ENCODE measurements around the gene MYO16. TPM values are rescaled to one million over a fixed set of nuclear protein-coding genes. Genes with fewer than 3 reads are reported as not detected.

The MYO16 gene
- polyA plus RNA-seq, 1 donor from 2014 or later, result 2.5 TPM

GRCh38 chr13:109244566-109244965 is 615.2 kb downstream of the MYO16 start:
- Histone ChIP-seq H3K4me3 (ENCODE audit: low read length) (no peak overlapping the region), H3K4me2 (ENCODE audit: low read length) (no peak overlapping the region), H3K36me3 (ENCODE audit: insufficient read depth, low read length) (no peaks in the 10 kb centered on the region), H3K9me3 (ENCODE audit: low read length) (no peaks in the 10 kb centered on the region), H3K27ac (ENCODE audit: low read length) (peak overlapping the region; percentile 48), H3K79me2 (replicated peaks; ENCODE audit: insufficient read depth, low read length) (no peaks in the 10 kb centered on the region), H3F3A (ENCODE audit: insufficient read depth, low read length, poor library complexity, severe bottlenecking) (no peaks in the 10 kb centered on the region), H2AFZ (ENCODE audit: low read depth, low read length) (no peak overlapping the region), H3K9me2 (ENCODE audit: insufficient read depth, low read length) (no peaks in the 10 kb centered on the region), H4K20me1 (ENCODE audit: insufficient read depth) (no peaks in the 10 kb centered on the region), H3K9ac (ENCODE audit: low read length) (no peak overlapping the region), H3K27me3 (ENCODE audit: insufficient read depth, low read depth, low read length) (no peaks in the 10 kb centered on the region)
- no peak for TF ChIP-seq SMC3 (conservative IDR thresholded peaks at IDR 0.05; ENCODE audit: poor library complexity)
- peak; percentile 32 for TF ChIP-seq REST (IDR thresholded peaks at IDR 0.05; ENCODE audit: borderline replicate concordance)
- no peak for TF ChIP-seq POLR2AphosphoS5 (IDR thresholded peaks at IDR 0.05)
- no peak for TF ChIP-seq EZH2 (IDR thresholded peaks at IDR 0.05; ENCODE audit: borderline replicate concordance, insufficient read depth, low read length, poor library complexity, severe bottlenecking)
- TF ChIP-seq RAD21 (conservative IDR thresholded peaks at IDR 0.05), result no peak
- no peak for TF ChIP-seq CTCF (IDR thresholded peaks at IDR 0.05; ENCODE audit: poor library complexity, severe bottlenecking)

- H3K27ac ChIP-seq (ENCODE audit: low read length), result no peak overlapping the region
- no peak overlapping the region for H3K4me2 ChIP-seq (ENCODE audit: low read length)
- H3K27me3 ChIP-seq (ENCODE audit: insufficient read depth, low read depth, low read length), result no peaks in the 10 kb centered on the region
- no peaks in the 10 kb centered on the region for H3K36me3 ChIP-seq (ENCODE audit: insufficient read depth, low read length)
- no peaks in the 10 kb centered on the region for H3K9me3 ChIP-seq (ENCODE audit: low read length)
- no peak overlapping the region for H3K4me3 ChIP-seq (ENCODE audit: low read length)
- no peak overlapping the region for H2AFZ ChIP-seq (ENCODE audit: low read depth, low read length)
- H3K9ac ChIP-seq (ENCODE audit: low read length), result no peak overlapping the region
- no peaks in the 10 kb centered on the region for H3K9me2 ChIP-seq (ENCODE audit: insufficient read depth, low read length)
- TF ChIP-seq EP300 (conservative IDR thresholded peaks at IDR 0.05; ENCODE audit: poor library complexity, severe bottlenecking) (no peak), POLR2AphosphoS5 (IDR thresholded peaks at IDR 0.05) (no peak), CTCF (IDR thresholded peaks at IDR 0.05; ENCODE audit: poor library complexity, severe bottlenecking) (no peak), SMC3 (conservative IDR thresholded peaks at IDR 0.05; ENCODE audit: poor library complexity) (no peak), EZH2 (IDR thresholded peaks at IDR 0.05; ENCODE audit: borderline replicate concordance, insufficient read depth, low read length, poor library complexity, severe bottlenecking) (no peak), TAF1 (IDR thresholded peaks at IDR 0.05; ENCODE audit: low read depth) (no peak), RAD21 (conservative IDR thresholded peaks at IDR 0.05) (no peak)
- no peaks in the 10 kb centered on the region for H4K20me1 ChIP-seq (ENCODE audit: insufficient read depth)
- H3K79me2 ChIP-seq (replicated peaks; ENCODE audit: insufficient read depth, low read length), result no peaks in the 10 kb centered on the region
- H3F3A ChIP-seq (ENCODE audit: insufficient read depth, low read length, poor library complexity, severe bottlenecking), result no peaks in the 10 kb centered on the region
Measured at GRCh38 chr13:109246001-109246400, 616.6 kb downstream of the MYO16 start.

All from neural cell (in vitro differentiated cells).